Testis (tissue), 2 donors: ENCODE results near the gene OTOA.

ENCODE experiments used
- POLR2A ChIP-seq: fragments of 450-650 bp; IDR thresholded peaks from one replicate; pipeline ENCODE4 v1.6.1; 2017; ENCODE audit warnings: antibody characterized with exemption, mild to moderate bottlenecking, moderate library complexity
- TF ChIP-seq, protein P1 (sequence below), 3 experiments: fragments of 450-650 bp in 2 of 3; fragments of 200-600 bp in 1 of 3; sonication (generic) in 1 of 3; IDR thresholded peaks; one replicate each; pipeline ENCODE4 v1.5.1; 2016 to 2019; ENCODE audit warnings: antibody characterized with exemption in 3 of 3, mild to moderate bottlenecking in 2 of 3, moderate library complexity in 1 of 3

GRCh38 chr16:21667575-21667974, 3.8 kb downstream of the OTOA start:
- TF ChIP-seq, protein P1, sequence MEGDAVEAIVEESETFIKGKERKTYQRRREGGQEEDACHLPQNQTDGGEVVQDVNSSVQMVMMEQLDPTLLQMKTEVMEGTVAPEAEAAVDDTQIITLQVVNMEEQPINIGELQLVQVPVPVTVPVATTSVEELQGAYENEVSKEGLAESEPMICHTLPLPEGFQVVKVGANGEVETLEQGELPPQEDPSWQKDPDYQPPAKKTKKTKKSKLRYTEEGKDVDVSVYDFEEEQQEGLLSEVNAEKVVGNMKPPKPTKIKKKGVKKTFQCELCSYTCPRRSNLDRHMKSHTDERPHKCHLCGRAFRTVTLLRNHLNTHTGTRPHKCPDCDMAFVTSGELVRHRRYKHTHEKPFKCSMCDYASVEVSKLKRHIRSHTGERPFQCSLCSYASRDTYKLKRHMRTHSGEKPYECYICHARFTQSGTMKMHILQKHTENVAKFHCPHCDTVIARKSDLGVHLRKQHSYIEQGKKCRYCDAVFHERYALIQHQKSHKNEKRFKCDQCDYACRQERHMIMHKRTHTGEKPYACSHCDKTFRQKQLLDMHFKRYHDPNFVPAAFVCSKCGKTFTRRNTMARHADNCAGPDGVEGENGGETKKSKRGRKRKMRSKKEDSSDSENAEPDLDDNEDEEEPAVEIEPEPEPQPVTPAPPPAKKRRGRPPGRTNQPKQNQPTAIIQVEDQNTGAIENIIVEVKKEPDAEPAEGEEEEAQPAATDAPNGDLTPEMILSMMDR (IDR thresholded peaks at IDR 0.05) = no peak
- no peak for TF ChIP-seq POLR2A
